Activated naive CD8-positive, alpha-beta T cell treated with anti-CD3 and anti-CD28 coated beads for 36 hours (primary cell): Measurements from ENCODE around the gene RTP5. TPM values are rescaled to one million over a fixed set of nuclear protein-coding genes. Genes with fewer than 3 reads are reported as not detected.

Experiments used
- DNase-seq: peaks from one replicate; pipeline ENCODE4 v3.0.0; 2021
- H3K27ac Mint-ChIP-seq: one replicate; pipeline ENCODE4 v1.8.0; 2022; ENCODE audit warnings: mild to moderate bottlenecking, moderate library complexity, mixed read lengths
- H3K27me3 Mint-ChIP-seq: one replicate; pipeline ENCODE4 v1.8.0; 2022; ENCODE audit warnings: mild to moderate bottlenecking, mixed read lengths
- H3K36me3 Mint-ChIP-seq: one replicate; pipeline ENCODE4 v1.8.0; 2021; ENCODE audit warnings: mild to moderate bottlenecking, mixed read lengths
- H3K4me1 Mint-ChIP-seq: one replicate; pipeline ENCODE4 v1.8.0; 2021; ENCODE audit warnings: mixed read lengths
- H3K4me3 Mint-ChIP-seq: one replicate; pipeline ENCODE4 v1.8.0; 2022; ENCODE audit warnings: mild to moderate bottlenecking, moderate library complexity, mixed read lengths
- H3K9me3 Mint-ChIP-seq: one replicate; pipeline ENCODE4 v1.8.0; 2022; ENCODE audit warnings: mixed read lengths
- total RNA-seq, 2 experiments: library from RNA; stranded (reverse); gene quantifications; one replicate each; pipeline ENCODE4 v1.2.3, GENCODE V29; 2021

Gene RTP5
- total RNA-seq, 2 experiments from 2014 or later, result 0.20 TPM; not detected in 1

GRCh38 chr2:241859436-241860183 lies 9.9 kb upstream of the RTP5 start:
- Mint-ChIP-seq H3K4me1 (peaks cover 53% of the 10 kb centered on the region), H3K4me3 (peak overlapping the region; percentile 74), H3K27ac (peak overlapping the region; percentile 94), H3K9me3 (peaks cover 9% of the 10 kb centered on the region), H3K36me3 (peaks cover 14% of the 10 kb centered on the region), H3K27me3 (peaks cover 19% of the 10 kb centered on the region)
- peak; percentile 88 for DNase-seq

DNA sequence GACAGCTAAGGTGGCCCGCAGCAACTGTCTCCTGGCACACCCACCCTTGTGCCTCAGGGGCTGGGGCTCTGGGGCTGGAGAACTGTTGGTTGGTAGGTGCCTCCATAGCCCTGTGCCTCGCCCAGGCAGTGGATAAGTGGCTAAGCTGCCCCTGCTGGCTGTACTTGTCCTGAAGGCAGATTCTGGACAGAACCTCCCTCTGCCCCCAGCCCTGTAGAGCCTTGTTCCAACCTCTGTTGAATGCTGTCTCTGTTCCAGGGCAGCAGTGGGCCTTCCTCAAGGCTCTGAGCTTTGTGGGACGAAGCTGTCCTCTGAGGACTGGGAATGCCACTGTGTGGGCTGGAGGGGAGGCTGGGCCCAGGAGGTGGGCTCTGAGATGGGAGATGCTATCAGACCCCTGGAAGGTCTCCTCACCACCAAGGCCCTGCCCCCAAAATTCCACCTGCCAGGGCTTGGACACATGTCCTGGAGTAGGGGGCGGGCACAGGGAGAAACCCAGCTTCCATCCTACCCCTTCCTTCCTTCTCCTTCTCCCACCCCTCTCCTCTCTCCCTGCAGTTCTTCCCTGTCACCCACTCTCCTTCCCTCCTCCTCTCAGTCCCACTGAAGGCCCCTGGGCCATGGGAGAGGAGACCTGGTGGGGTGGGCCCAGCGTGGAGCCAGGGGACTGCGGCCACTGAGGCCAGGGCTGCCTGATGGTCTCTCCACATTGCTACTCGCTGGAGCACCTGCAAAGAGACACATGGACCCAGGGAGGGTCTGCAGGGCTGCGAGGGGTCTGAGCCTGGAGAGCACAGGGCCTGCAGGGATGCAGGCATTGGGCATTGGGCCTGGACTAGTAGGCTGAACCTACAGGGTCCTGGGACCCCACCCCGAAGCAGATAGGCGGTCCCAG lies 9.1 kb upstream of the RTP5 start:
- Mint-ChIP-seq H3K4me1 (peaks cover 61% of the 10 kb centered on the region), H3K9me3 (peaks cover 13% of the 10 kb centered on the region), H3K27me3 (peaks cover 27% of the 10 kb centered on the region), H3K36me3 (peaks cover 16% of the 10 kb centered on the region), H3K4me3 (peak overlapping the region; percentile 5), H3K27ac (peak overlapping the region; percentile 94)
- DNase-seq, result peak; percentile 6

GRCh38 chr2:241861264-241861663 lies 8.3 kb upstream of the RTP5 start:
- H3K9me3 Mint-ChIP-seq, result peaks cover 13% of the 10 kb centered on the region
- H3K4me1 Mint-ChIP-seq, result peaks cover 63% of the 10 kb centered on the region
- peaks cover 16% of the 10 kb centered on the region for H3K36me3 Mint-ChIP-seq
- H3K27me3 Mint-ChIP-seq, result peaks cover 32% of the 10 kb centered on the region
- no peak overlapping the region for H3K4me3 Mint-ChIP-seq
- H3K27ac Mint-ChIP-seq, result peak overlapping the region; percentile 66
- DNase-seq, result no peak

GRCh38 chr2:241862093-241862492 lies 7.4 kb upstream of the RTP5 start:
- H3K4me3 Mint-ChIP-seq, result no peak overlapping the region
- peaks cover 32% of the 10 kb centered on the region for H3K27me3 Mint-ChIP-seq
- DNase-seq, result no peak
- peak overlapping the region; percentile 37 for H3K27ac Mint-ChIP-seq
- peaks cover 16% of the 10 kb centered on the region for H3K36me3 Mint-ChIP-seq
- peaks cover 13% of the 10 kb centered on the region for H3K9me3 Mint-ChIP-seq
- H3K4me1 Mint-ChIP-seq, result peaks cover 56% of the 10 kb centered on the region

DNA sequence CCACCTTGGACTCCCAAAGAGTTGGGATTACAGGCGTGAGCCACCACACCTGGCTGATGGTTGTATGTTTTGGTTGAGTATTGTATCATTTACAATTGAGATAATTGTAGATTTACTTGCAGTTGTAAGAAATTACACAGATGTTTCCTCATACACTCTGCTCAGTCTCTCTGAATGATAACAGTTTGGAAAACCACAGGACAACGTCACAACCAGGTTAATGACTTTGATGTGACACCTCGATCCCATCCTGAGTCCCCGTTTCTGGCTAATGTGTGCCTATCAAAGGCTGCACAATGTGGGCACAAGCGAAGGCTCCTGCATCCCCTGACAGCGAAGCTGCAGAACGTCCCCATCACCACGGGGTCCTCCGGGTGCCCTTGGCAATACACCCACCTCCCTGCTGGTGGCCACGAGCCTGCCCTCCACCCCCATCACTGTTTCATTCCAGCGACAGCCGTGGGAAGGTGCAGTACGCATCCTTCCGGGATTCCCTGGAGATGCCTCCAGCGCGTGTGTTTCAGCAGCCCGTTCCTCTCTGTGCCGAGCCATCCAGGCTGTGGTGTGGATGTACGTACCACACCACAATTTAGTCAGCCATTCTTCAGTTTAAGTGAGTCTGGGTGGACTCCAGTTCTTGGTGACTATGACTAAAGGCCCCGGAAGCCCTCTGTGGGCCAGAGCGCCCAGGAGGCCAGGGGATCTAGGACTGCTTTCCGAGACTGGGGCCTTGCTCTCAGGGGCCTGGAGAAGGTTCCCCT lies 6.6 kb upstream of the RTP5 start:
- H3K9me3 Mint-ChIP-seq, result peaks cover 13% of the 10 kb centered on the region
- peak overlapping the region; percentile 24 for H3K4me3 Mint-ChIP-seq
- peaks cover 57% of the 10 kb centered on the region for H3K4me1 Mint-ChIP-seq
- no peak for DNase-seq
- H3K36me3 Mint-ChIP-seq, result peaks cover 16% of the 10 kb centered on the region
- peaks cover 32% of the 10 kb centered on the region for H3K27me3 Mint-ChIP-seq
- H3K27ac Mint-ChIP-seq, result peak overlapping the region; percentile 86

- Mint-ChIP-seq H3K27me3 (peaks cover 32% of the 10 kb centered on the region), H3K27ac (peak overlapping the region; percentile 86), H3K36me3 (peaks cover 16% of the 10 kb centered on the region), H3K4me3 (peak overlapping the region; percentile 24), H3K4me1 (peaks cover 60% of the 10 kb centered on the region), H3K9me3 (peaks cover 13% of the 10 kb centered on the region)
- peak; percentile 83 for DNase-seq
Measured at GRCh38 chr2:241863536-241863954, 6.0 kb upstream of the RTP5 start.

- no peak for DNase-seq
- H3K4me1 Mint-ChIP-seq, result peaks cover 68% of the 10 kb centered on the region
- H3K9me3 Mint-ChIP-seq, result peaks cover 13% of the 10 kb centered on the region
- peak overlapping the region; percentile 19 for H3K4me3 Mint-ChIP-seq
- peaks cover 16% of the 10 kb centered on the region for H3K36me3 Mint-ChIP-seq
- H3K27ac Mint-ChIP-seq, result peak overlapping the region; percentile 58
- peaks cover 32% of the 10 kb centered on the region for H3K27me3 Mint-ChIP-seq
Measured at GRCh38 chr2:241864168-241864849, 5.2 kb upstream of the RTP5 start.

DNA sequence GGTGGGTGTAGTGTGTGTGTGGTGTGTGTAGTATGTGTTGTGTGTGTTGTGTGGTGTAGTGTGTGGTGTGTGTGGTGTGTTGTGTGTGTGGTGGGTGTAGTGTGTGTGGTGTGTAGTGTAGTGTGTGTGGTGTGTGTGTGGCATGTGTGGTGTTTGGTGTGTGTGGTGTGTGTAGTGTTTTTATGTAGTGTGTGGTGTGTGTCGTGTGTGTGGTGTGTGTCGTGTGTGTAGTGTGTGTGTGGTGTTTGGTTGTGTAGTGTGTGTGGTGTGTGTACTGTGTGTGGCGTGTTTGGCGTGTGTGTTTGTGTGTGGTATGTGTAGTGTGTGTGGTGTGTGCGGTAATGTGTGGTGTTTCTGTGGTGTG lies 4.7 kb upstream of the RTP5 start:
- peaks cover 13% of the 10 kb centered on the region for H3K9me3 Mint-ChIP-seq

DNA sequence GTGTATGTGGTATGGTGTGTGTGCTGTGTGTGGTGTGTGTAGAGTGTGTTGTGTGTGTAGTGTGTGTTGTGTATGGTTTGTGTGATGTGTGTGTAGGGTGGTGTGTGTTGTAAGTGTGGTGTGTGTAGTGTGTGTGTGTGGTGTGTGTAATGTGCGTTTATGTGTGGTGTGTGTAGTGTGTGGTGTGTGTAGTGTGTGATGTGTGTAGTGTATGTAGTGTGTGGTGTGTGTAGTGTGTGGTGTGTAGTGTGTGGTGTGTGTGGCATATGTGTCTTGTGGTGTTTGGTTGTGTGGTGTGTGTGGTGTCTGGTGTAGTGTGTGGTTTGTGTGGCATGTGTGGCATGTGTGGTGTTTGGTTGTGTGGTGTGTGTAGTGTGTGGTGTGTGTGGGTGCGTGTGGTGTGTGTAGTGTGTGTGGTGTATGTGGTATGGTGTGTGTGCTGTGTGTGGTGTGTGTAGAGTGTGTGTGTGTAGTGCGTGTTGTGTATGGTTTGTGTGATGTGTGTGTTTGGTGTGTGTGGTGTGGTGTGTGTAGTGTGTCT lies 4.0 kb upstream of the RTP5 start:
- Mint-ChIP-seq H3K9me3 (peaks cover 13% of the 10 kb centered on the region), H3K27ac (no peak overlapping the region), H3K27me3 (peaks cover 32% of the 10 kb centered on the region), H3K4me1 (peaks cover 65% of the 10 kb centered on the region), H3K36me3 (peaks cover 16% of the 10 kb centered on the region), H3K4me3 (no peak overlapping the region)
- no peak for DNase-seq

More for the DNA sequence above, 4.7 kb upstream of the RTP5 start:
- DNase-seq, result no peak
- peaks cover 66% of the 10 kb centered on the region for H3K4me1 Mint-ChIP-seq
- H3K27me3 Mint-ChIP-seq, result peaks cover 32% of the 10 kb centered on the region
- no peak overlapping the region for H3K4me3 Mint-ChIP-seq
- peak overlapping the region; percentile 18 for H3K27ac Mint-ChIP-seq
- peaks cover 16% of the 10 kb centered on the region for H3K36me3 Mint-ChIP-seq

GRCh38 chr2:241865957-241866789 lies 3.4 kb upstream of the RTP5 start:
- H3K4me3 Mint-ChIP-seq, result no peak overlapping the region
- H3K4me1 Mint-ChIP-seq, result peaks cover 65% of the 10 kb centered on the region
- H3K27ac Mint-ChIP-seq, result peak overlapping the region; percentile 13
- DNase-seq, result peak; percentile 52
- peaks cover 16% of the 10 kb centered on the region for H3K36me3 Mint-ChIP-seq
- peaks cover 32% of the 10 kb centered on the region for H3K27me3 Mint-ChIP-seq
- peaks cover 13% of the 10 kb centered on the region for H3K9me3 Mint-ChIP-seq

DNA sequence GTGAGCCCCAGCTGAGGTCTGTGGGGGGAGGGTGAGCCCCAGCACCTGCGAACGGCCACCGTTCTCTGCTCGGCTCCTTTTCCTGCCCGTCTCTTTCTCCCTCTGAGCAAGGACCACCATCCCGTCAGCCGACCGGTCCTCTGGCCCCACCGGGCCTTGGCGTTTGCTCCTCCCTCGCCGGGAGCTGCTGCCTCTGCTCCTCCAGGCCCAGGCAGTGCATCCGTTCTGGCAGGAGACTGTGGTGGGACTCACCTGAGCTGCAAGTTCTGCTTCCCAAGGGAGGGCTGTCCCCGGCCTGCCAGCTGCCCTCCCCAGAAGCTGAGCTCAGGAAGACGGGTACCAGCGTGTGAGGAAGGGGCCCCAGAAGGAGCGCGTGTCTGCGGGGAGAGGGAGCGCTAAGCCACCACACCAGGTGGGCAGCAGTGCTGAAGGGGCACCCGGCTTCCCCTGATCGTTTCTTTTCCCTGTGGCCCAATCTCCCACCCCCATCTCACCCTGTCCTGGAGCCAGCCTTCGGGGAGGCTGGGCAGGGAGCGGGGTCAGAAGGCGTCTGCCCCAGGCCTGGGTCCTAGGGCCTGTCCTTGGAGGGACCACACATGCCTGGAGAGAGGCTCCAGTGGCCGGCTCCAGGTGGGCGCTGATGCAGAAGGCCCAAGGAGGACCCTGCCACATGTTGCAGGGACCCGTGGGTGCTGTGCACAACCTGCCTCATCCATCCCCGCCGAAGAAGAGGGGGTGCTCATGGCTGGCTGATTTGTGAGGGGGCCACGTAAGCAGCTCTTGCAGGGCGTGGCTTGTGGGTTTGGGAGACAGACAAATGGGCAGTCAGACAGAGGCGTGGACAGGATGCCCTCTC lies 2.5 kb upstream of the RTP5 start:
- no peak overlapping the region for H3K27ac Mint-ChIP-seq
- DNase-seq, result no peak
- H3K36me3 Mint-ChIP-seq, result peaks cover 7% of the 10 kb centered on the region
- peaks cover 60% of the 10 kb centered on the region for H3K4me1 Mint-ChIP-seq
- H3K9me3 Mint-ChIP-seq, result peaks cover 11% of the 10 kb centered on the region
- no peak overlapping the region for H3K4me3 Mint-ChIP-seq
- H3K27me3 Mint-ChIP-seq, result peaks cover 25% of the 10 kb centered on the region

- DNase-seq, result peak; percentile 73
- Mint-ChIP-seq H3K4me3 (no peak overlapping the region), H3K27ac (no peak overlapping the region), H3K4me1 (peaks cover 55% of the 10 kb centered on the region), H3K27me3 (peaks cover 21% of the 10 kb centered on the region), H3K9me3 (peaks cover 11% of the 10 kb centered on the region), H3K36me3 (peaks cover 7% of the 10 kb centered on the region)
Measured at GRCh38 chr2:241867776-241868420, 1.6 kb upstream of the RTP5 start.
